Retina (tissue), 1 donor: Measurements from ENCODE around the gene TYW1.
"Not testable (repeated sequence)": the region's sequence is repeated elsewhere in the genome, so short reads cannot be mapped to it uniquely, and the experiment has no call there.

ENCODE experiments used
- DNase-seq: peaks from one replicate; pipeline ENCODE4 v3.0.0-alpha.2; 2016

The TYW1 gene

GRCh38 chr7:66995050-66995776 lies 1.4 kb upstream of the TYW1 start, which contains the start of gene SBDS:
Gene SBDS, minus strand, starts transcription at chr7:66995586. Its CDS starts 169 bp downstream, at chr7:66995417.
- DNase-seq, result peak; percentile 96

DNA sequence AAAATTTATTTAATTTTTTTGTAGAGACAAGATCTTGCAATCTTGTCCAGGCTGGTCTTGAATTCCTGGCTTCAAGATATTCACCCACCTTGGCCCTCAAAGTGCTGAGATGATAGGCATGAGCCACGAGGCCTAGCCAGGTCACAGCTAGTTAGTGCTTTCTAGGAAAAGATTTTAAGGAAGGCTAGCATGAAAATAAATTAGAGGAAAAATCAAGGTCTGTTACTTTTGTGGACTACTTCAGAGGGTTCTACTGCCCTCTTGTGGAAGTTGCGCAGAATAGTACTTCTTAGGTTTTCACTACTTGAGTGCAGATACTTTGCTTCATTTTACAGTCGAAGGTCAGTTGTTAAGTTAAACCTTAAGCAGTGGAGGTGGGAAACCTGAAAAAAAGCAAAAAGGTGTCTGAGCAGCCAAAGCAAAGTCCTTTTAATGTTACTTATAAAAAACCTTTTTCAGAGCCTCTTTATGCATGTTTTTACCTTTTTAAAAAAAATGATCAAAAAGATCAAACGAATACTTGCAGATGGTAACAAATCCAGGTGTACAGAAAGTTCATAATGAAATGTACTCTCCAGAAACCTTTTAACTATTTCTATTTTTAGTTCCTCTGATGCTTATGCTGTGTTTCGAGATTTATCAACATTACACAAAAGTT lies 4.1 kb downstream of the TYW1 start:
- not testable (repeated sequence) for DNase-seq

DNA sequence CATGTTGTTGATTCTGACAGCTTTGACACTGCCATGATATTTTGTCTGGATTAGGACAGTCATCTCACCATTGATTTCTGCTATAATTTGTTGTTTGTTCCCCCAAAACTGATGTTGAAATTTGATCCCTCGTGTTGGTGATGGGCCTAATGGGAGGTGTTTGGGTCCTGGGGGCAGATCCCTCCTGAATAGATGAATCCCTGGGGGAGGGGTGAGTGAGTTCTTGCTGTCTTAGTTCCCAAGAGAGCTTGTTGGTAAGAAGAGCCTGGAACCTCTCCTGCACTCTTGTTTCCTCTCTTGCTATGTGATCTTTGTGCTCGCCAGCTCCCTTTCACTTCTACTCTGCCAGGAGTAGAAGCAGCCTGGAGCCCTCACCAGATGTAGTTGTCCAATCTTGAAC lies 7.5 kb downstream of the TYW1 start:
- DNase-seq, result not testable (repeated sequence)

DNA sequence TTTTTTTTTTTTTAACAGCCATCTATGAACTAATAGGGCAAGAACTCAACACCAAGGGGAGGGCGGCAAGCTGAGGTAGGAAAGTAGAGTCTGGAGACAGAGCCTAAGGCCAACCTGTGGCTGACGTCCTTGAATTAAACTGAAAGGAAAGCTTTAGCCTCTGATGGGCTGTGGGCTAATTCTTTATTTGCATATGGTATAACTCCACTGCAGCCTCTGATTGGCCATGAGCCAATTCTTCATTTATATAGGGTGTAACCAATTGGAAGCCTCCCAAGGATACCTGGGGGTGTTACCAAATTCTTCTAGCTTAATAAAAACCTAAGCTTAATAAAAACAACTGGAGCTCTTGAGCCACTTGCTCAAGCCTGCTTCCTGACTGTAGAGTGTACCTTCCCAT lies 10.3 kb downstream of the TYW1 start:
- no peak for DNase-seq

GRCh38 chr7:67008260-67008659 lies 11.6 kb downstream of the TYW1 start:
- DNase-seq, result no peak

DNA sequence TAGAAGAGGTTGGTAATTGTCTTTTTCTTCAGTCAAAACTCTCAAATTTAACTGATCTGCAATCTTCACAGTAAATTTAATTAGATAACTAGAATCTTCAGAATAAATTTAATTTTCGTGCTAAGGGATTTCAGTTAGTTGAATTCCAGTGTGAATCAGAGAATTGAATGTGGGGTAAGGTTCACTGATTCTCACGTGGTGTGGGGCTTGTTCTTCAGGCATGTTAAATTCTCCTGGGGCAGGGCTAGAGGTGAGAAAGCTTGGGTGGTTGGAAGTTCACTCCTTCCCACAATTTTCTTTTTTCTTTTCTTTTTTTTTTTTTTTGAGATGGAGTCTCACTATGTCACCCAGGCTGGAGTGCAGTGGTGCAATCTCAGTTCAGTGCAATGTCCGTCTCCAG lies 13.0 kb downstream of the TYW1 start:
- DNase-seq, result not testable (repeated sequence)

- DNase-seq, result not testable (repeated sequence)
These were observed 17.5 kb downstream of the TYW1 start for GRCh38 chr7:67014076-67014622.

- DNase-seq, result not testable (repeated sequence)
These were observed 21.3 kb downstream of the TYW1 start for GRCh38 chr7:67017971-67018370.

- no peak for DNase-seq
These were observed 22.3 kb downstream of the TYW1 start for GRCh38 chr7:67018940-67019339.

DNA sequence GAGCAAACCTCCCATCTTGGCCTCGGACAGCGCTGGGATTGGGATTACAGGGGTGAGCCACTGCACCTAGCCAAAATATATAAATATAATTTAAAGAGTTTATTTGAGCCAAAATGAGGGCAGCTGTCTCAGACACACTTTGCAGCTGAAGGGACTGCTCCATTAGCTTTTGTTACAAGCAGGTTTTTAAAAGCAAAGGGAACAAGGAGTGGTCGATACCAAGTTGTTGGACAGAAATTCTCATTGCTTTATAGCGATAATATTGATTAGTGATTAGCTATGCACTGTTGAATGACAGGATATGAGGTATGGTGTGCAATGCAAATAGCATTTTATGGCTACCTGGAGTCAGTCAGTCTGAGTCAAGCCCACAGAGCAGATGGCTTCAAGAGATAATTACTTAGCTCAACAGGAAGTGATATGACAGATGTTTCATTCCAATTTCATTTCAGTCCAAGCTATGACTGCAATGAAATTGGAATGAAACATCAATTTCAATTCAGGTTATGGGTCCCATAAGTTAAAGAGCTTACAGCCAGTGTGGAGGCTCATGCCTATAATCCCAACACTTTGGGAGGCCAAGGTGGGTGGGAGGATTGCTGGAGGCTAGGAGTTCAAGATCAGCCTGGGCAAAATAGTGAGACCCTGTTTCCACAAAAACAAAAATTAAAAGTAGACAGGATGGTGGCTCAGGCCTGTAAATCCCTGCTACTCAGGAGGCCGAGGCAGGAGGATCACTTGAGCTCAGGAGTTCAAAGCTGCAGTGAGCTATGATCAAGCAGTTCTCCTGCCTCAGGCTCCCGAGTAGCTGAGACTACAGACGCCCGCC lies 23.1 kb downstream of the TYW1 start:
- no peak for DNase-seq

DNA sequence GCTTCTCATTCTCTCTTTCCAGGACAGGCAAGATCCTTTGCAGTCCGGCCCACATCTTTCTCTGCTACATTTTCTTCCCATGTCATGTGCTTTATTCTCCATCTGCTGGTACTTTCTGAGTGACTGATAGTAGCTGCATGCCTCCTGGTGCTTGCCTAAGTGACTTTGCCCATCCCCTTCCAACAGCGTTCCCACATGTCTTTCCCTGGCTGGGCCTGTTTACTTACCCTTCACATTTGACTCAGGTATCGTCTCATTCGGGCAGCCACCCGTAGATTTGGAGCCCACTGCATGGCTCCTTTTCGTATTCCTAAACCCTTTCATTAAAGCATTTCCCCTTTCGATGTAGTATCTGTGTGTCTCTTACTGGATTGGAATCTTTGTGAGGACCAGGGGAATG lies 24.6 kb downstream of the TYW1 start:
- no peak for DNase-seq

GRCh38 chr7:67022511-67022910 lies 25.9 kb downstream of the TYW1 start:
- DNase-seq, result no peak

DNA sequence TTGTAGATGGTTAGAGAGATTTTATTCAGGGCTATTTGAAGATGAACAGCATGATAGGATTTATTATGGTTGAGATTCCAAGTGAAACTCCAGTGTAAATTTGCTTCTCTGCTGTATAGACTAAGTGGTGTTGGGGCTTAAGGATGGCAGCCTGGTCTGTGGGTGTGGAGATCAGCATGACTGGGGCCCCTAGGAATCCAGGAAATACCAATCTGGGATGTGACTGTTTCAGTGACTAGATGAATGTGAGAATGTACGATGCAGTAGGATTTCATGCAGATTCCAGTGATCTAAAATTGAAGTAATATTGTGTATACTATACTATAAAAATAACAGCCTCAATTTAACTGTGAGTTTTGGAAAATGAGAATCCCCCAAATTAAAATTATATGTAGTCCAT lies 28.8 kb downstream of the TYW1 start:
- DNase-seq, result not testable (repeated sequence)

GRCh38 chr7:67031685-67032084 lies 35.1 kb downstream of the TYW1 start:
- DNase-seq, result not testable (repeated sequence)

- DNase-seq, result no peak
These were observed 36.6 kb downstream of the TYW1 start for GRCh38 chr7:67033251-67033650.

DNA sequence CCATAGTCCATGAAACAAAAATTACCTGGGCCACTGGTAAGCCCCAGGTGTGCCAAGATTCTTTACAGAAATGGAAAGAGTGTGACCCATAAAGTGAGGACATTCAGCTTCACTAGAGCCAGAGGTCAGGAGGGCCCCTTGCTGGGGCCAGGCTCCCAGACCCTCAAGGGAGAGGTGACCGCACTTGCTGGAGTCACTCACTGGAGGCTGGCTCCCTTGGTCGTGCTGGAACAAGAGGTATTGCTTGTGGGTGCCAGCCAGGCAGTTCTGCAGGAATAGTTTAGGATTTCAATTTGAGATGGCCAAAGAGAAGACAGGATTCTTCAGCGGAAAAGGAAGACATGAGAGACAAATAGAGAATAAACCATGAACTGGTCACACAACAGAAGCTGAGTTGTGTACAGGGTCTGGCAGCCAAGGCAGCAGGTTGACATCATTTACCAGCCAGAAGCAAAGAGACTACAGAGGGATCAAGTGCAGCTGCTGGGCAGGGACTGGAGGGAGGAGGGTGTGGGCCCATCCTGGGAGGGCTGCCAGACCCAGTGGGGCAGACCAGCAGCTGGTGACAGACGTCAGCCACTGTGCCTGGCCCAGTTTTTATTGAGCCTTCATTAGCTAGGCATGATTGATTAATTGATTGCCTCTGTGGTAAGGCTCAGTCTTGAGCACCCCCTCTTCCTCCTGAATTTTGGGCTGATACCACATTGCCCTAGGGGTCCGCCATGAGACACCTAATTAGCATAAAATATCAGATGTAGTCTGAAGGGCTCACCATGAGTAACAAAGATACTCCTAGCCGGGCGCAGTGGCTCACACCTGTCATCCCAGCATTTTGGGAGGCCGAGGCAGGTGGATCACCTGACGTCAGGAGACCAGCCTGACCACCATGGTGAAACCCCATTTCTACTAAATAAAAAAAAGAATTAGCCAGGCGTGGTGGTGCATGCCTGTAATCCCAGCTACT lies 40.1 kb downstream of the TYW1 start:
- peak; percentile 36 for DNase-seq

GRCh38 chr7:67040832-67041231 lies 44.2 kb downstream of the TYW1 start:
- DNase-seq, result not testable (repeated sequence)

DNA sequence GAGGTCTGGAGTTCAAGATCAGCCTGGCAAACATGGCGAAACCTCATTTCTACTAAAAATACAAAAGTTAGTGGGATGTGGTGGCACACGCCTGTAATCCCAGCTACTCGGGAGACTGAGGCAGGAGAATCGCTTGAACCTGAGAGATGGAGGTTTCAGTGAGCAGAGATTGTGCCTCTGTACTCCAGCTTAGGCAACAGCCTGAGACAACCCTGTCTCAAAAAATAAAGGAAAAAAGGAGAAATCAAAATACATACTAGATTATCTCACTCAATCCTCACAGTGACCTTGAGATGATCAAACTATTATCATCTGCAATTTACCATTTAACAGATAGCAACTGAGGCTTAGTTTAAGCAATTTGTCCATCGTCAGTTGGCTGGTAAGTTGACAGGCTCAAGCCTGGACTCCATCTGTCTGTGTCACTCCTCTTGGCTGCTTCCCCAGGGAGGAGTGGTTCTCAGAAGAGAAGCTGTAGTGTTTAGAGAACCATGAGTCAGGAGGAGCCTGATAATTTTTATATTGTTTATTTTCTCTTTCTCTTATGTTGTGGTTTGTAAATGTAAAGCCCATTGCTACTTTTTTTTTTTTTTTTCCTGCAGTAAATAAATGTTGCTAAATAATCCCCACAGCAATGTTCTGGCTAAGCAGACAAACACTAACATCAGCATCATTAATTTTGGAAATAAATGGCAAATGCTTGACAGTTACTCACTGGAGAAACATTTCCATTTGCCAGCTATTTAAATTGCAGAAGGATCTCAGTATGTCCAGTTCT lies 46.3 kb downstream of the TYW1 start:
- not testable (repeated sequence) for DNase-seq

- not testable (repeated sequence) for DNase-seq
These were observed 46.9 kb downstream of the TYW1 start for GRCh38 chr7:67043559-67043930.

- no peak for DNase-seq
These were observed 48.9 kb downstream of the TYW1 start for GRCh38 chr7:67045496-67045995.

GRCh38 chr7:67046819-67047218 lies 50.2 kb downstream of the TYW1 start:
- DNase-seq, result not testable (repeated sequence)
